Stimulated activated CD8-positive, alpha-beta memory T cell treated with anti-CD3 and anti-CD28 coated beads, Interleukin-15, amount 100 ng/mL, for 1 hour (primary cell): ENCODE data around the gene CCDC60.

Experiments
- DNase-seq: peaks from one replicate; pipeline ENCODE4 v3.0.0-alpha.2; 2020; ENCODE audit warnings: low read depth

The CCDC60 gene

GRCh38 chr12:119334430-119335170 lies at the start of gene CCDC60:
CCDC60 (plus strand) TSS chr12:119334729; CDS start chr12:119335177, 448 bp downstream.
- DNase-seq = no peak

- no peak for DNase-seq
Observed at GRCh38 chr12:119288576-119288975, 46.0 kb upstream of the CCDC60 start.

- DNase-seq = no peak
Observed at GRCh38 chr12:119292893-119293630, 41.5 kb upstream of the CCDC60 start.

GRCh38 chr12:119294211-119294610 lies 40.3 kb upstream of the CCDC60 start:
- DNase-seq = no peak

- DNase-seq = no peak
Observed at GRCh38 chr12:119296535-119296934, 38.0 kb upstream of the CCDC60 start.

- no peak for DNase-seq
Observed at GRCh38 chr12:119299130-119299529, 35.4 kb upstream of the CCDC60 start.

GRCh38 chr12:119301379-119301778 lies 33.1 kb upstream of the CCDC60 start:
- DNase-seq = no peak

GRCh38 chr12:119302451-119303080 lies 32.0 kb upstream of the CCDC60 start:
- DNase-seq = no peak

- no peak for DNase-seq
Observed at GRCh38 chr12:119306593-119306992, 27.9 kb upstream of the CCDC60 start.

- no peak for DNase-seq
Observed at GRCh38 chr12:119307747-119308146, 26.8 kb upstream of the CCDC60 start.

- DNase-seq = no peak
Observed at GRCh38 chr12:119308708-119309456, 25.6 kb upstream of the CCDC60 start.

GRCh38 chr12:119311878-119312277 lies 22.7 kb upstream of the CCDC60 start:
- no peak for DNase-seq

- no peak for DNase-seq
Observed at GRCh38 chr12:119312904-119313303, 21.6 kb upstream of the CCDC60 start.

- DNase-seq = no peak
Observed at GRCh38 chr12:119314290-119314689, 20.2 kb upstream of the CCDC60 start.

- DNase-seq = no peak
Observed at GRCh38 chr12:119319638-119320037, 14.9 kb upstream of the CCDC60 start.

GRCh38 chr12:119320678-119321077 lies 13.9 kb upstream of the CCDC60 start:
- no peak for DNase-seq

GRCh38 chr12:119322301-119322723 lies 12.2 kb upstream of the CCDC60 start:
- no peak for DNase-seq

GRCh38 chr12:119325813-119326212 lies 8.7 kb upstream of the CCDC60 start:
- no peak for DNase-seq

- DNase-seq = no peak
Observed at GRCh38 chr12:119326341-119326740, 8.2 kb upstream of the CCDC60 start.

- DNase-seq = no peak
Observed at GRCh38 chr12:119327471-119327870, 7.1 kb upstream of the CCDC60 start.

GRCh38 chr12:119328111-119328510 lies 6.4 kb upstream of the CCDC60 start:
- DNase-seq = no peak
